GM11168 (cell line): ENCODE results near the gene ITGB7.

Experiments used
- in situ Hi-C: fragments of 300-500 bp; cut with MboI; formaldehyde crosslinking; loops from one replicate; pipeline ENCODE4 v1.12.0; 2022; ENCODE audit warnings: low sequenced_read_pairs; ENCODE audit not compliant: unreplicated experiment

Gene ITGB7

DNA sequence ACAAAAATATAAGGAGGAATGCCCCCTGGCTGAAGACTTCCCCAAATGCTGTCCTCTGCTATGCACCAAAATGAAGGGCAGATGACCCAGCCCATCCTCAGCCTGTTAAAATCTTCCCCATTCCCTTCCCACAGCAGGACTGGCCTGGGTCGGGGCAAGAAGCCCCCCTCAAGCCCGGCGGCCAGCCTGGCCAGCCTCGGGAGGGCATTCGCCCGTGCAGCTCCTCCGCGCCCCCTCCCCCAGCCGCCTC lies 24.5 kb upstream of the ITGB7 start:
- in situ Hi-C loops = no loop called here

DNA sequence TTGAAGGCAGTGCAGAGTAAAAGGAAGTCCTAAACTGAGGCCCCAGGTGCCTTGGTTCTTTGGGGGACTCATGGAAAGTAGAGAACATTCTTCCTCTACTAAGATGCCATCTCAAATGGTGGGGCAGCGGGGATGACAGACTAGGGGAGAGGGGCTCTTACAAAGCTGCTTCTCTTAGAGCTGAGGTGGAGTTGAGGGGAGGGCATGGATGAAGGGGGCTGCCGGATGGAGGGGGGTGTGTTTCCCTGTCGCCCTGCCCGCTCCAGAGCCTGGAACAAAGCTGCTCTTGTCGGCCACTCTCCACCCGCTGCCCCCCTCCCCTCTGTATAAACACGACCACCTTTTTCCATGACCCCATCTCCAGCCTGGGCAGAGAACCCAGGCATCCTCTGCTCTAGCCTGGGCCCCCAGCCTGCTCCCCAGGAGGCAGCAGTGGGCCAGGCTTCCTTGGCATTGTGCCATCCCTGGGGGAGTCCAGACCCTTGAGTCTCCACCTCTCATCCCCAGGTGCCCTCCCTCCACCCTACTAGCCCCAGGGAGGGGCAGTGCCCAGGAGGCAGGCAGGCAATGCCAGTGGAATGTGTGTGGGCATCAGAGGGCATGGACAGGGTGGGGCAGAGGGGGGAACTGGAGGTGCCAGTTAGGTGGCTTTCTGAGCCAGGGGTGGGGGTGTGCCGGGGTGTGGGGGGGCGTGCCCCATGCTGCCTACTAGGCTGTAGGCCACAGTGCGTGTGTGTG lies 23.2 kb upstream of the ITGB7 start:
- in situ Hi-C loops = no loop called here

DNA sequence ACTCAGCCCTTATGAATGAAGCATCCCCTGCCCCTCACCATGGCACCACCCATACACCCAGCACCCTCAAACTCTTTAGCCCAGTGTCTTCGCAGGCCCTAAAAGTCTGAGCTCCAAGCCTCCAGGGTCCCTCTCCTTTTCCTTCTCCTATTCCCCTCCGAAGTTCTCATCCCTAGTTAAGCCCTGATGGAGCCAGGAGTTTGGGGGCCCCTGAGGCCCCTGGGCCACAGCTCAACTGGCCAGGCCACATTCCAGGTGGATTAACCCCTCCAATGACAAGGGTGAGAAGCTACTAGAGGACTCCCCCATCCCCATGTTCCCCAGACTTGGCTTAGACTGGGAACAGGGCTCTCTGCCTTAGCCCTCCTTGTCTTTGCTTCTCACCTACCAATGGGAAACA lies 22.4 kb upstream of the ITGB7 start:
- in situ Hi-C loops = no loop called here

DNA sequence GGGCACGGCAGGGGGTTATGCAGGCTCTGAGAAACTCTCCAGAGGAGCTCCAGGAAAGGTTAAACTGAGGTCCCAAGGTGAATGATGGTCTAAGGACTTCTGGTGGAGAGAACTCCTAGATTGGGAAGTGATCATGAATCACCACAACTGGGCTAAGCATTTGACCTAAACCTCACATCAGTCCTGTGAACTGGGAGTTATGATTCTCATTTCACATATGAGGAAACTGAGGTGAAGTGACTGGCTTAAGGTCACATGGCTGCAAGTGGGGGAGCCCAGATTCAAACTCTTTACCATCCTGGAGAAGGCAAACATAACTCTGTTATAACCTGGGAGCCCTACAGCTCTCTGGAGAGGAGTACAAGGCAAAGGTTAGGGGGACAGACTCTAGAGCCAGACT lies 20.8 kb upstream of the ITGB7 start:
- in situ Hi-C loops = no loop called here

DNA sequence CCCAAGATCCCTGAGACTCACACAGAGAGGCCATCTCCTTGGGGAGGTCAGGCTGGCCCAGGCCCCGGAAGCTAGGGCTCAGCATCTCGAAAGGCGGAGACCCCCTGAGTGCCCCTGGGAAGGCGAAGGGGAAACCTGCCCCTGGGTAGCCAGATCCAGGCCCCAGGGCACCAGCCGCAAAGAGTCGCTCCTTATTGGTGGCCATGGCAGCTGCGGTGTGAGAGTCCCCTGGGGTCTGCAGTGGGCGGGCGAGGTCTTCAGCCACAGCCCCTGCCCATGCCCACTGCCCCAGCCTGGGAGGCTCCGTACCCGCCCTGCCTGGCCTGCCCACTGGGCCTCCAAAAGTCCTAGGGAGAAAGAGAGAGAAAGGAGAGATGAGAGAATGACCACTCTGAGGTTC lies 20.3 kb upstream of the ITGB7 start:
- in situ Hi-C loops = no loop called here

DNA sequence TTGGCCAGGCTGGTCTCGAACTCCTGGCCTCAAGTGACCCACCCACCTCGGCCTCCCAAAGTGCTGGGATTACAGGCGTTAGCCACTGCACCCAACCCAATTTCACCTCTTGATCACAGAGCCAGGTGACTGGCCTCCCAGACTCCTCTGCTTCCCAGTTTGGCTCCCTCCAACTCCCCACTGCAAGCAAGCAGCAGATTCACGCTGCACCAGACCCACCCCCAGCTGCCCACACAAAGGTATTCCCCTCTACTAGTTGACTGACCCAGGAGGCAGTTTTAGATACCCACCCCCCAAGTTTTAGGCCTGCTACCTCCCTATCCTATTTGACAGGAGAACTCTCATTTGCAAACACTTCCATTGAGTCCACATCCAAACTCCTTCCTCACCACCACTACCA lies 19.8 kb upstream of the ITGB7 start:
- in situ Hi-C loops = no loop called here

DNA sequence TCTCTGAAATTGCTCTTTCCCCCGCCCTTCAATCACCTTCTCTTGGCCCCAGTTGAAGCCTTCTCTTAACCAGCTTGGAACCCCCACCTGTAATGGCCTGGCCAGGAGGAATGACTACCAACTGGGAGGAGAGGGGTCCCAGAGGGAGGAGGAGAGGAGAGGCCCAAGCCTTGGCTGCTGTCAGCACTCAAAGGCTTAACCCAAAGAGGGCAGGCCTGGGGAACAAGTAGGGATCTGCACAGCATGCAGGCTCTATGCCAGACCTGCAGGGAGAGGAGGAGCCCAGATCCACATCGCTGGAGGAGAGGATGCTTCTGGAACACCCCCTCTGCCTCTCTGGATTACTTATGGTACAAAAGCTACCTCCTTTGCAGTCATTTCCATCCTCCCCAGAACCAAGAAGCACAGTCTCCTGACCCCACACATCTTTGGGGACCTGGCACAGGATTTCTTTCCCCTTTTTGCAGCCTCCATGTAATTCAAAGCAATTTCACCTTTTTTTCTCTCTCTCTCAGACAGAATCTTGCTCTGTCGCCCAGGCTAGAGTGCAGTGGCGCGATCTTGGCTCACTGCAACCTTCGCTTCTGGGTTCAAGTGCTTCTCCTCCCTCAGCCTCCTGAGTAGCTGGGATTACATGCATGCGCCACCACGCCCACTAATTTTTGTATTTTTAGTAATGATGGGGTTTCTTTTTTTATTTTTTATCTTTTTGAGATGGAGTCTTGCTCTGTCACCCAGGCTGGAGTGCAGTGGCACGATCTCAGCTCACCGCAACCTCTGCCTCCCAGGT lies 18.8 kb upstream of the ITGB7 start:
- in situ Hi-C loops = no loop called here

DNA sequence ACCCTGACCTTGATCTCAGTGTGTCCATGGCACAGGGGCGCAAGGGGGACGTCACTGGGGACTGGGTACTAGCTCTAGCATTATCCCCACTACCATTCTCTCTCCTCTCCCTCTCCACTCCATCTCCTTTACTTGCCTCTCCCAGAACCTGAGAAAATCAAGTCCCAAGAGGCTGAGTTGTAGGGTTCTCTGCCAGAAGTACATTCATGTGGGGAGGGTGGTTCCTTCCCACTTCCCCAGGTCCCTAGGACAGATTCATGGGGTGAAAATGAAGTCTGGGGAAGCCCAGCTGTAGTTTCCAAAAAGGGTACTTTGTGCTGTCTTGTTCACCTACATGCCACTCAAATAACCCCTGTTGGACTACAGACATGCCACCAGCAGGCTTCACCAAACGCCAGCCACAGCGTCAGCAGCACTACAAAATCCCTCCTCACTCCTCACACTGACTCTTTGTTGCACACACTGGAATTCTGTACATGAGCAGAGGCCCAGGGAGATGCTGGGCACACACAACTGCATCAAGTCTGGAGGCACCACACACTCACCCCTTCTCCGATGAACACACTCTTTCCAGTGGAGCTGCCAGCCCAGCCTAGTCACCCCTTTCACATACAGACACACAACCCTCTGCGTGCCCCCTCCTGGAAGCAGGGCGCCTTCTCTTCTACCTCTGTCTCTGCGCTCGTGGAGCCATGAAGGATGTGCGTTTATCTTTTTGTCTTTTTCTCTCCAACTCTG lies 18.0 kb upstream of the ITGB7 start:
- in situ Hi-C loops = no loop called here

DNA sequence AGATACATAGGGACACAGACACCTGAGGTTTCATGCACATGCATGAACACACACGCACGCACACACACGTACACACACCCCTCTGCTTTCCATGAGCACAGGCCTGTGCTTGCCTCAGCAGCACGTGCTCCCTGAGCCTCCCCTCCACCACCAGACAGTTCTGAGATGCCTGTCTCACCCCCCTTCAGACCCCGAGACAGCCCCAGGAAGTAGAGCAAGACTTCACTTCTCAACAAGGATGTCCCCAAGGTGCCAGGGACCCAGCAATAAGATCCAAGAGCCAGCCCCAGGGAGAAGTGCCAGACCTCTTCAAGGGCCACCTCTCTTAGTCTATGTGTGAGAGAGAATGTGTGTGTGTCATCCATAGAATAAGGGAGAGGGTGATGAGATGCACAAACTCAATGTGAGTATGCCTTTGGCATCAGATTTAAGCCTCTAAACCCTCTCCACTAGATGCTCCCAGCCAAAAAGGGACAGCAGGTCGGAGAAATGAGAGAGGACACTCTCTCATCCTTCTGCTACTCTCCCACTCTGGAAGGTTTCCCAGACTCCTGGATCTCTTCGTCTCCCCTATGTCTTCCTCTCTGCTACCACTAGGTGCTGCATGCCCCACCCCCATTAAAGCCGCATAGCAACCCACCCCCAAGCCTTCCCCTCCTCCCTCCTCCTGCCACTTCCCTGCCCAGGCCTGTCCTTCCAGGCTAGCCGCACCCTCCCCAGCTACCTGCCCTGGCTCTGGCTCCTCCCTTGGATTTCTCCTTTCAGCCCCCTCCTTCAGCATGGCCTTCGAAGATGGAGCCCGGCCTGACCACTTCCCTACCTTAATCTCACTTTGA lies 17.2 kb upstream of the ITGB7 start:
- in situ Hi-C loops = no loop called here

DNA sequence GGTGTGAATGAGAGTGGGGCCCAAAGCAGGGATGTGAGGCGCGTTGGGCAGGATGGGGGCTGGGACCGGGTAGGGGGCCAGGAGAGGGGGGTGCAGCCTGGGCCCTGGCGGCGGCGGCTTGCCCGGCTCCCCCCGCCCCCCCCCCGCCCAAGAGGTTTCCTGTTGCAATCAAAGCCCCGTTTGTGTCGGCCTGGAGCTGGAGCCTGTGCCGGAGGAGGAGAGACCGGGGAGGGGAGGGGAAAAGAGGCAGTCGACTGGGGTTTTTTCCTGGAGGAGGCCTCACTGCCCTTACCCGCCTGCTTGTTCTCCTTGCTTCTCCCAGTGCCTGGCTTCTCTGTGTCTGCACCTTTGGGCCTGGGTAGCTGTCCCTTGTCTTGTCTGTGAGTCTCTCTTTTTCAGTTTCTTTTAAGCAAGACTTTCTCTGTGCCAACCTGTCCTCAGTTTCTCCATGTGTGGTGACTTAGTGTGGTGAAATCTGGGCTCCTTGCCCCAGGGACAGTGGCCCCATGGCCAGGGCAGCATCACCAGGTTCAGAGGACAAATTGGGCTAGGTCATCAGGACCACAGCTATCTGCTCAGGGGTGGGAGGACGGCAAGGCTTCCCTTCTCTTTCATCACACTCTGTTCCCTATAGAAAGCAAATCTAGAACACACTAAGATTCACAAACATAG lies 16.5 kb upstream of the ITGB7 start:
- in situ Hi-C loops = no loop called here

DNA sequence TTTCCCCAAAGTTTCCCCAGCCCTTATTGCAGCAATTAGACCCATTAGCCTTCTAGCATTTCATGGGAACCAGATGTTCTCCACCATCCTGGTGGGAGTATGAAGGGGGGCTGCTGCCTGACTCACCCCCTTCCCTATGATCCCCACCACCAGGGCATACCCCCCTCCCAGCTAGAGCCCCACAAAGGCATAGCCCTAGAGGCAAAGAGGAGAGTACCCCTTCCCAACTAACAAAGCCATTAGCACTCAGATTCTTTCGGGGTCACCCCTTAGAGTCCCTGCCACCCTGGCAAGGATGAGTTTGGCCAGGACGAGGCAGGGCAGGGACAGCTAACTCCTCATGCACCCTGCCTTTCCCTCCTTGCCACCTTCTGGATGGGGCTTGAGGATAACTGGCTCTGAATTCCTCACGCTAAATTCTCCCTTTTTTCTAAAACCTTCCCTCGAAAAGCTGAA lies 15.8 kb upstream of the ITGB7 start:
- in situ Hi-C loops = no loop called here

DNA sequence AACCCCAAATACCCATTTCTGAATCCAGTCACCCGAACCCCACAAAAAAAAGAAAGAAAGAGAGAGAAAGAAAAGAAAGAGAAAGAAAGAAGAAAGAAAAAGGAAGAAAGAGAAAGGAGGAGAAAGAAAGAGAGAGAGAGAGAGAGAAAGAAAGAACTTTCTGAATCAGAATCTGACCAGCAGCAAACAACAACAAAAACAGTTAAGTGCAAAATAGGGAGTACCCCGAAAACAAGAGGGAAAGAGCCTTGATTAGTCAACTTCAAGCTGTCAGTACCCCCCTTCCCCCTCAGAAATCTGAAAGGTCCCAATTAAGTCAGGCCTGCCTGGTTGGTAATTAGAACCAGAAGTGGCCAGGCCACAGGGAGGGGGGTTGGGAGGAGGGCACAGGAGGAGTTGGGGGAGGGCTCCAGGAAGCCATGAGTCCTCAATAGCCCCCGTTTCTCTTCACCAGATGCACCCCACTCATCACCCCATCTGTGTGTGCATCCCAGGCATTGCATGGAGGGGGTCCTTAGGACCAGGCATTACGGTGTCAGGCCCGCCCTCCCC lies 15.2 kb upstream of the ITGB7 start:
- in situ Hi-C loops = no loop called here

DNA sequence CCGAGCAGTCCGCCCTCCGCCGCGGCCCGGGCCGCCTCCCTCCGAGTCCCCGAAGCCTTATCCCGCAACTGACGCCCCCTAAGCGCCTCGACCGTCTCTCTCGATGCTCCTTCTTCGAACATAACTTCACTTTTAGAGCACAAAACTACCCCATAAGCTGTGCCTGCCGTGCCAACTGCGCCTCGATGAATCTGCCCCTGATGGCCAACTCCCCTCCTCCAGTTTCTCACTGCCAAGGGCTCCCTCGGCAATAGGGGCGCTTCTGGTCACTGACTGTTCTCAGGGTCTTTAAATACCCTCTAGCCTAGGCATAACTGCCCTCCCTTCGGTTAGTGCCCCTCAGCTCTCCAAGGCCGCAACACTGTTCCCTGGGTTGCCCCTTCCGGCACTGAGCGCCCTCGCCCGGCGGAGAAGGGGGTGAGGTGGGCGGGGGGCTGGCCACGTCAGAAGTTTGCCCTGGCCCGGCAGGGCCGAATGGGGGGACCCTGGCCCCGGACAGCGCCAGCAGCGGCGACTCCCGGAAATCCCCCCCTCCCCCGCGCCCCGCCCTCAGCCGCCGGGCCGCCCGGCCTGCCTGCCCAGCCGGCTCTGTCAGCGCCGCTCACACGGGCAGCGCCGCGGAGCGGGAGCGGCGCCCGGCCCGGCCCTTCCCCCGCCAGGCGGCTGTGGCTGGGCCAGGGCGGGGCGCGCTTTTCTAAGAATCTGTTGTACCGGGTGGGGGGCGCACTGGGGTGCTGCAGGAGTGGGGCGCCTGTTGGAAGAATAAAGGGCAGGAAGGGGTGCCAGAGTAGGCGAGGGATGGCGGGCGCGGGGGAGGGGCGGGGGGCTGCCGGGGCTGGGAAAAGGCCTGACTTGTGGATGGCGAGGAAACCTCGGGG lies 14.4 kb upstream of the ITGB7 start:
- in situ Hi-C loops = no loop called here

DNA sequence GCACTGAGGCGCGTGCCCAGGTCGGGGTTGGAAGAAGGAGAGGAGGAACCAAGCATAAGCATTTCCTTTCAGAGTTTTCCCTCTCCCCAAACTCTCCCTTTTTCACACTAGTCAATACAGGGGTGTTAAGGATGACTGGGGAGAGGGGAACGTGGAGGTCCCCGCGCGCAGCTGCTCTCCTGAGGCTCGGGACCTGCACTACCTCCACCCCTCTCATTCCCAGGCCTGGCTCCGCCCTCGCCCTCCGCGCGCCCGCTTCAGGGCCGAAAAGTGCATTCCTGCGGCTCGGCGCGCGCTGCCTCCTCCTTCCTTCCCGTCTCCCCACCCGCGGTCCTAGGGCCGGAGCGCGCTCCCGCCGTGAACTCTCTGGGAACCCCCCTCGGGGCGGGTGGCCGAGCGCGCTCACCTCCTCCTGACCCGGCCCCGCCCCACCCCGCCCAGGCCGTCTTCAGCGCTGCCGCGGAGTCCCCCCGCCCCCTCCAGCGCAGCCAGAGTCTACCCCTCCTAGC lies 13.7 kb upstream of the ITGB7 start:
- in situ Hi-C loops = no loop called here

DNA sequence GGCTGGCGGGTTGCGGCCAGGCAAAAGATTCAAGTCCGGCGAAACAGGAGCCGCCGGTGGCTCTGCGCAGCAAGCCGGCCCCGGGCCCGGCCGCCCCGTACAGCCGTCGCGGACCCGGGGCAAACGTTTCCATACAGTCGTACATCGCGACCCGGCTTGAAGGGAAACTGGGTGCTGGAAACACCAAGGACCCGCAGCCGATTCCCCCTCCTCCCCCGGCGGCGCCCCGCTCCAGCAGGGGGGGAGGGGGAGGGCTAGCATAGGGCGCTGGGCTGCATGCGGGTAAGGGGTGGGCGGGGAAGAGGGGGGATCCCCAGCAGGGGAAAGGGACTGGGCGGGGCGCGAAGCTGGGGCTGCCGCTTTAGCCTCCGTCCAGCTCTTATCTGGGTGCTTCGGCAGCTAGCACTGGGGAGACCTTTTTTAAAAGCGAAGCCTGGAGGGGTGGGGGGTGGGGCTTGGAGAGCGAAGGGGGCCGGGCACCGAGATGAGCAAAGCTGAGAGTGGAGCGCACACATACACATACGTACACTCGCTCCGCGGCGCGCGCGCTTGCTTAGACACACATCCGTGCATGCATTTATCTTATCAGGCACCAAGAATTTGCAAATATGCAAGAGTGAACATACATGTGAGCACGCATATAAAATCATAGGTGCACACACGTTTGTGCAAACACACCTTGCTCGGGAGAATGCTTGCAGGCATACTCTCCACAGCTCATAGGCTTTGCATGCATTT lies 13.1 kb upstream of the ITGB7 start:
- in situ Hi-C loops = no loop called here

DNA sequence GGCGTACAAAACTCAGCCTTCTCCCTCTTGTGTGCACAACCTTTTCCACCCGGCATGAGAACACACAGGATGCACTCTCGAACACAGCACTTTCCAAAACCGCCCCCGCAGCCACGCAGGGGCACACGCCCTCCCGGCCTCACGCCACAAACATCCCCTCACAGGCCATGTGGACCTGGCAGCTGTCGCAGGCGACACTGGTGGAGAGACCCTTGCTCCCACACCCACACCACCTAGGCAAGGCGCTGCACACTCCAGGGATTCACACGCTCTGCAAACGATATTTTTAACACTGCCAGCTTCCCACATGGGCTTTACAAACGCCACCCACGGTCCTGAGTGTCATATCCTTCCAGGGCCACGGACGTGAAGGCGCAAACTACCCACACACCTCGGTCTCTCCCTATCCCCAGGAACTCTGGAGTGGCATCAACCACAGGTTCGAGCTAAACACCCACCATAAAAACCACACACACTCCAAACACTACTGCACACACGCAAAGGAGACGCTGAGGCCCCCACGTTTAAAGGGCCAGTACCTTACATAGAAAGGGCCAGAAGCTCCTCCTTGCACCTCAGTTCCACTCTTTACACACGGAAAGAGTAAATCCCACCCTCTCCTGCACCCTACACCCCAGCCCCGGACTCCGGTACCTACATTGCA lies 12.4 kb upstream of the ITGB7 start:
- in situ Hi-C loops = no loop called here

DNA sequence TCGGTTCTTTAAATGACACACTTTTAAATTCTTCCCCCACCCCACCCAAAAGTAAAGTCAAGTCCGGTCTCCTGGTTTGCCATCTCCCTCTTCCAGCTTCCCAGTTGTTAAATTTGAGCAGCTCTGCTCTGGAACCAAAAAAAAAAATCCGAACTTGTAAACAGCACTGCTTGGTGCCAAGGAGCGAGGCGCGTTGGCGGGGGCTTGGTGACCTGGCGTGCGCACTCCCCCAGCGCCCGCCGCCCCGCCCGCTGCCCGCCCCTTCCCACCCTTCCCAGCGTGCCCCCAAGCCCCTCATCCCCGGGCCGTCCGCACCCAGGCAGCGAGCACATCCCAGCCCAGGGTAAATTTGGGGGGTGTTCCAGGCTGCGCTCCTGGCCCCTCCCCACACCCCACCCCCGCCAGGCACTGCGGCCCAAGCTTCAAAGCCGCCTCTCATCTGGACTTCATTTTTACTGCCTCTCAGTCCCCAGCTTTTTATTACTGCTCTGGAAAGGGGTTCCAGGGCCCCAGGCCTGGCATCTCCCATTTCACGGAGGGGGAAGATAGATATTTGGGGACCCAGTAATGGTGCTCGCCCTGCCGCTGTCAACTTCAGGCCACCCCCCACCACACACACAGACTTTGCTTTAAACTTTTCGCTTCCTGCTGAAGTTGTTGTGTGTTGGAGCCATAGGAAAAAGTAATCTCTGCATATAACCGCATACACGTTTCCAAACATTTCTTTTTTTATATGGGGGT lies 11.7 kb upstream of the ITGB7 start:
- in situ Hi-C loops = no loop called here
